ENCODE results near the gene CNDP1. TPM values are rescaled to one million over a fixed set of nuclear protein-coding genes. Genes with fewer than 3 reads are reported as not detected.

CNDP1 gene
- total RNA-seq, 1 donor from 2014 or later: not detected

GRCh38 chr18:74550886-74551285 is 16.6 kb downstream of the CNDP1 start:
- H2AFZ ChIP-seq (ENCODE audit: low read depth, low read length): no peak overlapping the region
- no peaks in the 10 kb centered on the region for H4K20me1 ChIP-seq (ENCODE audit: insufficient read depth, low read length)
- H3K4me1 ChIP-seq (ENCODE audit: insufficient read depth, low read length): no peaks in the 10 kb centered on the region
- peaks cover 3% of the 10 kb centered on the region for H3K27me3 ChIP-seq (ENCODE audit: insufficient read depth, low read length)
- H3K36me3 Mint-ChIP-seq (ENCODE audit: low read depth, unreplicated experiment): no peaks in the 10 kb centered on the region
- no peaks in the 10 kb centered on the region for H3K4me1 Mint-ChIP-seq (ENCODE audit: low read depth, unreplicated experiment)
- no peak overlapping the region for H3K27ac ChIP-seq (ENCODE audit: low read depth, low read length)
- TF ChIP-seq EZH2 (IDR thresholded peaks at IDR 0.05; ENCODE audit: insufficient read depth, low read length): no peak
- TF ChIP-seq, protein P1, sequence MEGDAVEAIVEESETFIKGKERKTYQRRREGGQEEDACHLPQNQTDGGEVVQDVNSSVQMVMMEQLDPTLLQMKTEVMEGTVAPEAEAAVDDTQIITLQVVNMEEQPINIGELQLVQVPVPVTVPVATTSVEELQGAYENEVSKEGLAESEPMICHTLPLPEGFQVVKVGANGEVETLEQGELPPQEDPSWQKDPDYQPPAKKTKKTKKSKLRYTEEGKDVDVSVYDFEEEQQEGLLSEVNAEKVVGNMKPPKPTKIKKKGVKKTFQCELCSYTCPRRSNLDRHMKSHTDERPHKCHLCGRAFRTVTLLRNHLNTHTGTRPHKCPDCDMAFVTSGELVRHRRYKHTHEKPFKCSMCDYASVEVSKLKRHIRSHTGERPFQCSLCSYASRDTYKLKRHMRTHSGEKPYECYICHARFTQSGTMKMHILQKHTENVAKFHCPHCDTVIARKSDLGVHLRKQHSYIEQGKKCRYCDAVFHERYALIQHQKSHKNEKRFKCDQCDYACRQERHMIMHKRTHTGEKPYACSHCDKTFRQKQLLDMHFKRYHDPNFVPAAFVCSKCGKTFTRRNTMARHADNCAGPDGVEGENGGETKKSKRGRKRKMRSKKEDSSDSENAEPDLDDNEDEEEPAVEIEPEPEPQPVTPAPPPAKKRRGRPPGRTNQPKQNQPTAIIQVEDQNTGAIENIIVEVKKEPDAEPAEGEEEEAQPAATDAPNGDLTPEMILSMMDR (IDR thresholded peaks at IDR 0.05; ENCODE audit: insufficient read depth, low read depth, low read length): no peak
- H3K4me3 Mint-ChIP-seq (ENCODE audit: unreplicated experiment): no peak overlapping the region
- H3K9ac ChIP-seq (ENCODE audit: low read length): no peak overlapping the region
- FAIRE-seq (no peak), DNase-seq (ENCODE audit: low read depth) (no peak)
- peaks cover 22% of the 10 kb centered on the region for H3K27me3 Mint-ChIP-seq (ENCODE audit: low read depth, unreplicated experiment)
- H3K9me3 ChIP-seq (ENCODE audit: insufficient read depth, low read depth, low read length): peaks cover 7% of the 10 kb centered on the region
- no peak overlapping the region for H3K4me2 ChIP-seq (ENCODE audit: low read length)
- no peak overlapping the region for H3K4me3 ChIP-seq (ENCODE audit: insufficient read depth, low read depth, low read length)
- no peaks in the 10 kb centered on the region for H3K36me3 ChIP-seq (ENCODE audit: insufficient read depth, low read length)
- H3K79me2 ChIP-seq (ENCODE audit: insufficient read depth, low read length): no peaks in the 10 kb centered on the region
- H3K27ac Mint-ChIP-seq (ENCODE audit: unreplicated experiment): no peak overlapping the region
- peaks cover 28% of the 10 kb centered on the region for H3K9me3 Mint-ChIP-seq (ENCODE audit: unreplicated experiment)

DNA sequence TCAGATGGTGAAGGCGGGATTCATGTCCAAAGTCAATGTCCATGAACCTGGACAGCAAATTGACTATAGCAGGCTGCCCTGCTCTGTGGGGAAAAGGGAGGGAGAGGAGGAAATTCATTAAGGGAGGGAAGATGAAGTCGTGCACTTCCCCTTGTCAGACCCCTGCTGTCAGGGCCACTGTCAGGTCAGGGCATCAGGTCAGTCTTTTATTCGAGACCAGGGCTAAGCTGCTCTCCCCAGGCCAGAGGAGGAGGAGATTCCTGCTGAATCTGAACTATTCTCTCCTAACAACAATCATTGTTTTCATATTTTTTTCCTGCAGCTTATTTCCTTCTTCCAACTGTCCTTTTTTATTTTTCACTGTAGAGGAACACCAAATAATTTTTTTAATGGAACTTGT is 17.2 kb downstream of the CNDP1 start:
- Mint-ChIP-seq H3K36me3 (ENCODE audit: low read depth, unreplicated experiment) (no peaks in the 10 kb centered on the region), H3K9me3 (ENCODE audit: unreplicated experiment) (peaks cover 27% of the 10 kb centered on the region), H3K27ac (ENCODE audit: unreplicated experiment) (no peak overlapping the region), H3K27me3 (ENCODE audit: low read depth, unreplicated experiment) (peaks cover 28% of the 10 kb centered on the region), H3K4me1 (ENCODE audit: low read depth, unreplicated experiment) (no peaks in the 10 kb centered on the region), H3K4me3 (ENCODE audit: unreplicated experiment) (no peak overlapping the region)
- H3K9me3 ChIP-seq (ENCODE audit: insufficient read depth, low read depth, low read length): peaks cover 7% of the 10 kb centered on the region
- peaks cover 3% of the 10 kb centered on the region for H3K27me3 ChIP-seq (ENCODE audit: insufficient read depth, low read length)
- no peak overlapping the region for H3K27ac ChIP-seq (ENCODE audit: low read depth, low read length)
- H2AFZ ChIP-seq (ENCODE audit: low read depth, low read length): no peak overlapping the region
- DNase-seq (ENCODE audit: low read depth): no peak
- H3K79me2 ChIP-seq (ENCODE audit: insufficient read depth, low read length): no peaks in the 10 kb centered on the region
- H3K9ac ChIP-seq (ENCODE audit: low read length): no peak overlapping the region
- FAIRE-seq: no peak
- TF ChIP-seq, protein P1 (IDR thresholded peaks at IDR 0.05; ENCODE audit: insufficient read depth, low read depth, low read length): no peak
- no peak for TF ChIP-seq EZH2 (IDR thresholded peaks at IDR 0.05; ENCODE audit: insufficient read depth, low read length)
- H4K20me1 ChIP-seq (ENCODE audit: insufficient read depth, low read length): no peaks in the 10 kb centered on the region
- no peaks in the 10 kb centered on the region for H3K4me1 ChIP-seq (ENCODE audit: insufficient read depth, low read length)
- H3K36me3 ChIP-seq (ENCODE audit: insufficient read depth, low read length): no peaks in the 10 kb centered on the region
- no peak overlapping the region for H3K4me3 ChIP-seq (ENCODE audit: insufficient read depth, low read depth, low read length)
- no peak overlapping the region for H3K4me2 ChIP-seq (ENCODE audit: low read length)

GRCh38 chr18:74551936-74552555 is 17.7 kb downstream of the CNDP1 start:
- no peaks in the 10 kb centered on the region for H3K36me3 Mint-ChIP-seq (ENCODE audit: low read depth, unreplicated experiment)
- Histone ChIP-seq H3K9me3 (ENCODE audit: insufficient read depth, low read depth, low read length) (peaks cover 7% of the 10 kb centered on the region), H3K79me2 (ENCODE audit: insufficient read depth, low read length) (no peaks in the 10 kb centered on the region), H3K27me3 (ENCODE audit: insufficient read depth, low read length) (peaks cover 3% of the 10 kb centered on the region), H3K9ac (ENCODE audit: low read length) (no peak overlapping the region), H3K27ac (ENCODE audit: low read depth, low read length) (no peak overlapping the region), H2AFZ (ENCODE audit: low read depth, low read length) (no peak overlapping the region), H4K20me1 (ENCODE audit: insufficient read depth, low read length) (no peaks in the 10 kb centered on the region), H3K36me3 (ENCODE audit: insufficient read depth, low read length) (no peaks in the 10 kb centered on the region), H3K4me2 (ENCODE audit: low read length) (no peak overlapping the region), H3K4me3 (ENCODE audit: insufficient read depth, low read depth, low read length) (no peak overlapping the region), H3K4me1 (ENCODE audit: insufficient read depth, low read length) (no peaks in the 10 kb centered on the region)
- no peak overlapping the region for H3K27ac Mint-ChIP-seq (ENCODE audit: unreplicated experiment)
- H3K9me3 Mint-ChIP-seq (ENCODE audit: unreplicated experiment): peaks cover 22% of the 10 kb centered on the region
- peaks cover 30% of the 10 kb centered on the region for H3K27me3 Mint-ChIP-seq (ENCODE audit: low read depth, unreplicated experiment)
- TF ChIP-seq EZH2 (IDR thresholded peaks at IDR 0.05; ENCODE audit: insufficient read depth, low read length): no peak
- TF ChIP-seq, protein P1 (IDR thresholded peaks at IDR 0.05; ENCODE audit: insufficient read depth, low read depth, low read length): peak; percentile 83
- DNase-seq (ENCODE audit: low read depth) (peak; percentile 51), FAIRE-seq (peak; percentile 26)
- no peak overlapping the region for H3K4me3 Mint-ChIP-seq (ENCODE audit: unreplicated experiment)
- H3K4me1 Mint-ChIP-seq (ENCODE audit: low read depth, unreplicated experiment): no peaks in the 10 kb centered on the region
